ENCODE results near the gene PLAAT5.
"Not testable (repeated sequence)": the region's sequence is repeated elsewhere in the genome, so short reads cannot be mapped to it uniquely, and the experiment has no call there.

Gene PLAAT5

DNA sequence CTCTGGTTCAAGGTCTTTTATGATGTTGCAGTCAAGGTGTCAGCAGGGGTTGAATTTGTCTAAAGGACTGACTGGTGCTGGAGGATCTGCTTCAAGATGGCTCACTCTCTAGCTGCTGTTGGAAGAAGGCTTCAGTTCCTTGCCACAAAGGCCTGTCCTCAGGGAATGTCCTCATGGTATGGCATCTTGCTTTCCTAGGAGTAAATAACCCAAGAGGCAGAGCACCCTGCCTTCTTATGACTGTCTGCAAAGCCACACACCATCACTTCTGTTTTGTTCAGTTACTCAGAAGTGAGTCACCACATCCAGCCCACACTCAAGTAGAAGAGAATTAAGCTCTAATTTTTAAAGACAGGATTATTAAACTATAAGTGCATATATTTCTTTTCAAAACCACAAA, 45.2 kb downstream of the PLAAT5 start:
- Histone ChIP-seq H3K4me1 (peaks cover 0 to 38% (median 14%) of the 10 kb centered on the region in 10 experiments; a peak in 12 of 20 replicates), H3K36me3 (no peaks in the 10 kb centered on the region), H3K9me3 (replicated peaks in 1 of 11) (0 out of 22 replicates have a peak, but pooled peaks cover 0 to 6% (median 0%) of the 10 kb centered on the region in 11 experiments), H4K20me1 (no peaks in the 10 kb centered on the region), H3K9ac (no peak overlapping the region), H3K27me3 (no peaks in the 10 kb centered on the region), H3K4me3 (no peak overlapping the region), H3K4me2 (peak overlapping the region in 2 of 11 experiments; percentile 28 to 53; a peak in 5 of 22 replicates), H3K27ac (no peak overlapping the region)
- no peak for TF ChIP-seq Cebpa-rat (IDR thresholded peaks at IDR 0.05)

DNA sequence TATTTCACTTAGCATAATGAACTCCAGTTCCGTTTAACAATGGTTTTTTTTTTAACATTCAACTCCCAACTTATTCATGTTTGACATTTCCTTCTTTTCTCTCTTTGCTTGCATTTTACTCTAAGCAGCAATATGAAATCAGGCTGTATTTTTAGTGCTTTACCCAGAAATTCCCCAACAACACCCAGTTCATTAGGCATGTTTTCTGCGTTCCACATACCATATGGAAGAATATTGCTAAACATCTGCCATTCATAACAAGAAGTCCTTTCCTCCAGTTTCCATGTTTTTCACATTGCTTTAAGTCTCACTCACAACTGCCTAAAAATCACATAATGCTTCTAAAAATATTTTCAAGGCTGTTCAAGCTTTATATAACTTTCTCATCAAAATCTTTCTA, 45.8 kb downstream of the PLAAT5 start:
- H3K4me3 ChIP-seq = no peak overlapping the region
- no peak overlapping the region for H3K27ac ChIP-seq
- H3K9ac ChIP-seq = no peak overlapping the region
- H3K4me1 ChIP-seq = peaks cover 0 to 38% (median 14%) of the 10 kb centered on the region in 10 experiments; a peak in 12 of 20 replicates
- H3K9me3 ChIP-seq (replicated peaks in 1 of 11) = 0 out of 22 replicates have a peak, but pooled peaks cover 0 to 6% (median 0%) of the 10 kb centered on the region in 11 experiments
- H3K36me3 ChIP-seq = no peaks in the 10 kb centered on the region
- no peaks in the 10 kb centered on the region for H3K27me3 ChIP-seq
- H4K20me1 ChIP-seq = no peaks in the 10 kb centered on the region
- peak overlapping the region in 2 of 11 experiments; percentile 28 to 53; a peak in 2 of 22 replicates for H3K4me2 ChIP-seq
- no peak for TF ChIP-seq Cebpa-rat (IDR thresholded peaks at IDR 0.05)

DNA sequence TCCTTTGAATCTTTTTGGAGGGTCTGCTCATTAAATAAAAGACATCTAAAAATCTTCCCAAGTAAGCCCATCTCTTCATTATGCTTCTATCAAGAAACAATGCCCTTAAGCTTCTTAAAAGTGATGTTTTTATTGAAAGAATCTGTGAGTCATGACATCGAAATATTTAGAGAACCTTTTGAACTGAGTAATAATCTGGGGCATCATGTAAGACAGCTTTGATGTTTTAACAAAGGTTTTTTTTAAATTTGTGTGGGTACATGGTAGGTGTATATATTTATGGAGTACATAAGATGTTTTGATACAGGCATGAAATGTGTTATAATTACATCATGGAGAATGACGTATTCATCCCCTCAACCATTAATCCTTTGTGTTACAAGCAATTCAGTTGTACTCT, 46.8 kb downstream of the PLAAT5 start:
- no peak overlapping the region for H3K4me2 ChIP-seq
- H3K36me3 ChIP-seq = no peaks in the 10 kb centered on the region
- TF ChIP-seq Cebpa-rat (IDR thresholded peaks at IDR 0.05) = no peak
- H3K27ac ChIP-seq = no peak overlapping the region
- H4K20me1 ChIP-seq = no peaks in the 10 kb centered on the region
- H3K9me3 ChIP-seq (replicated peaks in 1 of 11) = 0 out of 22 replicates have a peak, but pooled peaks cover 0 to 6% (median 0%) of the 10 kb centered on the region in 11 experiments
- H3K9ac ChIP-seq = no peak overlapping the region
- H3K4me3 ChIP-seq = no peak overlapping the region
- peaks cover 0 to 36% (median 12%) of the 10 kb centered on the region in 10 experiments; a peak in 12 of 20 replicates for H3K4me1 ChIP-seq
- no peaks in the 10 kb centered on the region for H3K27me3 ChIP-seq

DNA sequence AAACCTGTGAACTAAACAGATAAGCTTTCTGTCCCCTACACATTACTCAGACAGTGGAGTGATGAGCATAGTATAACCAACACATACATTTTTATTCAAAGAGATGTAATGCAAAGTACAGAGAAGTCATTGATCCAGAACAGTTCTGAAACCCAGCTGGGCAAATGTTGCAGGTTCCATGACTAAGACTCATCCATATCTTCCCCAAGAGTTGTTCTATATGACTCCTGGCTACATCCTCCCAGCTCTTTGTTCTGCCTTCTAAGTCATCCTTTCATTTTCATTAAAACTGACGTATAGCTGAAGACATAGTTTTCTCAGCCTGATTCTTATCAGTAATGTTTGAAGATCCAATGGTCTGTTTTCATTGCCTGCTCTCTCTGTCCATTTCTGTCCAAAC, 47.3 kb downstream of the PLAAT5 start:
- Histone ChIP-seq H3K27ac (no peak overlapping the region), H3K9me3 (replicated peaks in 1 of 11) (0 out of 22 replicates have a peak, but pooled peaks cover 0 to 6% (median 0%) of the 10 kb centered on the region in 11 experiments), H3K36me3 (no peaks in the 10 kb centered on the region), H3K4me1 (peaks cover 0 to 32% (median 9%) of the 10 kb centered on the region in 10 experiments; a peak in 12 of 20 replicates), H3K27me3 (no peaks in the 10 kb centered on the region), H4K20me1 (no peaks in the 10 kb centered on the region), H3K4me3 (no peak overlapping the region), H3K4me2 (no peak overlapping the region), H3K9ac (no peak overlapping the region)
- no peak for TF ChIP-seq Cebpa-rat (IDR thresholded peaks at IDR 0.05)

DNA sequence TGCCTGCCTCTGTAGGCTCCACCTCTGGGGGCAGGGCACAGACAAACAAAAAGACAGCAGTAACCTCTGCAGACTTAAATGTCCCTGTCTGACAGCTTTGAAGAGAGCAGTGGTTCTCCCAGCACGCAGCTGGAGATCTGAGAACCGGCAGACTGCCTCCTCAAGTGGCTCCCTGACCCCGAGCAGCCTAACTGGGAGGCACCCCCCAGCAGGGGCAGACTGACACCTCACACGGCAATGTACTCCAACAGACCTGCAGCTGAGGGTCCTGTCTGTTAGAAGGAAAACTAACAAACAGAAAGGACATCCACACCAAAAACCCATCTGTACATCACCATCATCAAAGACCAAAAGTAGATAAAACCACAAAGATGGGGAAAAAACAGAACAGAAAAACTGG, 55.1 kb downstream of the PLAAT5 start:
- not testable (repeated sequence) for H3K9me3 ChIP-seq (replicated peaks in 1 of 11); H3K4me1 ChIP-seq

DNA sequence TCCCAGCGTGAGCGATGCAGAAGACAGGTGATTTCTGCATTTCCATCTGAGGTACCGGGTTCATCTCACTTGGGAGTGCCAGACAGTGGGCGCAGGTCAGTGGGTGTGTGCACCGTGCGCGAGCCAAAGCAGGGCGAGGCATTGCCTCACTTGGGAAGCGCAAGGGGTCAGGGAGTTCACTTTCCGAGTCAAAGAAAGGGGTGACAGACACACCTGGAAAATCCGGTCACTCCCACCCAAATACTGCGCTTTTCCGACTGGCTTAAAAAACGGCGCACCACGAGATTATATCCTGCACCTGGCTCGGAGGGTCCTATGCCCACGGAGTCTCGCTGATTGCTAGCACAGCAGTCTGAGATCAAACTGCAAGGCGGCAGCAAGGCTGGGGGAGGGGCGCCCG, 55.6 kb downstream of the PLAAT5 start:
- not testable (repeated sequence) for H3K9ac ChIP-seq; H3K4me1 ChIP-seq; H4K20me1 ChIP-seq; H3K27ac ChIP-seq; H3K9me3 ChIP-seq (replicated peaks in 1 of 11); H3K4me3 ChIP-seq; H3K27me3 ChIP-seq; H3K4me2 ChIP-seq; H3K36me3 ChIP-seq

More for the DNA sequence above, 55.1 kb downstream of the PLAAT5 start:
- H3K9ac ChIP-seq, H3K36me3 ChIP-seq, H4K20me1 ChIP-seq, H3K27me3 ChIP-seq, H3K4me2 ChIP-seq, H3K4me3 ChIP-seq, H3K27ac ChIP-seq: not testable (repeated sequence)

DNA sequence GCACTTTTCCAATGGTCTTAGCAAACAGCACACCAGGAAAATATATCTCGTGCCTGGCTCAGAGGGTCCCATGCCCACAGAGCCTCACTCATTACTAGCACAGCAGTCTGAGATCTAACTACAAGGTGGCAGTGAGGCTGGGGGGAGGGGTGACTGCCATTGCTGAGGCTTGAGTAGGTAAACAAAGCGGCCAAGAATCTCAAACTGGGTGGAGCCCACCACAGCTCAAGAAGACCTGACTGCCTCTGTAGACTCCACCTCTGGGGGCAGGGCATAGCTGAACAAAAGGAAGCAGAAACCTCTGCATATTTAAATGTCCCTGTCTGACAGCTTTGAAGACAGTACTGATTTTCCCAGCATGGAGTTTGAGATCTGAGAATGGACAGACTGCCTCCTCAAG, 60.2 kb downstream of the PLAAT5 start:
- not testable (repeated sequence) for H3K9ac ChIP-seq, H3K27ac ChIP-seq, H3K4me2 ChIP-seq, H3K27me3 ChIP-seq, H3K4me3 ChIP-seq, H3K4me1 ChIP-seq, H4K20me1 ChIP-seq, H3K36me3 ChIP-seq
- H3K9me3 ChIP-seq (replicated peaks in 1 of 11) = peaks cover 0 to 14% (median 6%) of the 10 kb centered on the region in 11 experiments; a peak in 9 of 22 replicates

DNA sequence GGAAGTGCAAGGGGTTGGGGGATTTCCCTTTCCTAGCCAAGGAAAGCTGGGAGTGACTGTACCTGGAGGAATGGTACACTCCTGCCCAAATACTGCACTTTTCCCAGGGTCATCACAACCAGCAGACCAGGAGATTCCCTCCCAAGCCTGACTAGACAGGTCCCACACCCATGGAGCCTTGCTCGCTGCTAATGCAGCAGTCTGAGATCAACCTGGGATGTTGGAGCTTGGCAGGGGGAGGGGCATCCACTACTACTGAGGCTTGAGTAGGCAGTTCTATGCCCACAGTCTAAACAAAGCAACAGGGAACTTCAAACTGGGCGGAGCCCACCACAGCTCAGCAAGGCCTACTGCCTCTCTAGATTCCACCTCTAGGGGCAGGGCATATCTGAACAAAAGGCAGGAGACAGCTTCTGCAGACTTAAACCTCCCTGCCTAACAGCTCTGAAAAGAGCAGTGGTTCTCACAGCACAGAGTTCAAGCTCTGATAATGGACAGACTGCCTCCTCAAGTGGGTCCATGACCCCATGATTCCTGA, 62.9 kb downstream of the PLAAT5 start:
- no peaks in the 10 kb centered on the region for H3K36me3 ChIP-seq
- no peak overlapping the region for H3K9ac ChIP-seq
- no peaks in the 10 kb centered on the region for H3K27me3 ChIP-seq
- no peak overlapping the region for H3K4me2 ChIP-seq
- no peaks in the 10 kb centered on the region for H3K4me1 ChIP-seq
- no peaks in the 10 kb centered on the region for H4K20me1 ChIP-seq
- peaks cover 0 to 14% (median 6%) of the 10 kb centered on the region in 11 experiments; a peak in 9 of 22 replicates for H3K9me3 ChIP-seq (replicated peaks in 1 of 11)
- no peak overlapping the region for H3K27ac ChIP-seq
- TF ChIP-seq Cebpa-rat (IDR thresholded peaks at IDR 0.05) = no peak
- no peak overlapping the region for H3K4me3 ChIP-seq

DNA sequence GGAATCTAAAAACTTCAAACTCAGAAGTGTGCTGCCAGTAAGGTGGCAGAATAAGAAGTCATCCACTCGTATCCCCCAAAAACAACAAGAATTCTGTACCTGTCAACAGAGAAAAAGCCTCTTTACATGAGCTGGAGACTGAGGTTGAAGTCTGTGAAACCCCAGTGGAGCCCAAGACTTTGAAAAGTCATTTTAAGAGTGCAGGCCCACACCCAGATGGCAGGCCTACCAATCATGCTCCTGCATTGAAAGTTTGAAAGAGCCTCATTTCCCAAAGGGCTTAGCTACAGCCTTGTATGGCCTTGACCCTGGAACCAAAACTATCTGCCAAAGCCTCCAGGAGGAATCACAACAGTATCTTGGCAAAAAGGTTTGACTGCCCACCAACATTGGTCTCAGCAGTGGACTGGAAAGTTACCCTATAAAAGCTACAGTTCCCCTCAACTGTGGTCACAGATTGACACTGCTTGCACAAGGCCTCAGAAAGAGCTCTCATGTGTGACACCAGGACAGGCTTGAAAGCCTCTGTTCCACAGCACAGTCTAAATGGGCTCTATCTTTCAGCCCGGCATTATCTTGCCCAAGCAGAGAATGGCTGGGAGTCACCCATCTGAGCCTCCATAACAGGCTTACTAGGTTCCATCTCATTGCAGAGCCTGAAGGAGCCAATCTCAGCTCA, 73.7 kb downstream of the PLAAT5 start:
- no peaks in the 10 kb centered on the region for H3K36me3 ChIP-seq
- H3K27me3 ChIP-seq = no peaks in the 10 kb centered on the region
- H4K20me1 ChIP-seq = no peaks in the 10 kb centered on the region
- H3K4me1 ChIP-seq = no peaks in the 10 kb centered on the region
- no peak overlapping the region for H3K9ac ChIP-seq
- peaks cover 4 to 12% (median 11%) of the 10 kb centered on the region in 11 experiments; a peak in 17 of 22 replicates for H3K9me3 ChIP-seq (replicated peaks in 1 of 11)
- no peak overlapping the region for H3K27ac ChIP-seq
- H3K4me2 ChIP-seq = 0 out of 22 replicates have a peak overlapping the region, but pooled peaks of 1 of the 11 experiments have one; percentile 9
- no peak overlapping the region for H3K4me3 ChIP-seq
- TF ChIP-seq Cebpa-rat (IDR thresholded peaks at IDR 0.05) = no peak
